ENCODE data around the gene CAPN10.
"Not testable (repeated sequence)": the region's sequence is repeated elsewhere in the genome, so short reads cannot be mapped to it uniquely, and the experiment has no call there.

CAPN10 gene

GRCh38 chr2:240613781-240614180 lies 27.2 kb downstream of the CAPN10 start:
- FAIRE-seq (peak; percentile 77), DNase-seq (ENCODE audit: insufficient read length) (no peak)
- TF ChIP-seq POLR2AphosphoS5 (IDR thresholded peaks at IDR 0.05; ENCODE audit: low read depth, low read length), result no peak

DNA sequence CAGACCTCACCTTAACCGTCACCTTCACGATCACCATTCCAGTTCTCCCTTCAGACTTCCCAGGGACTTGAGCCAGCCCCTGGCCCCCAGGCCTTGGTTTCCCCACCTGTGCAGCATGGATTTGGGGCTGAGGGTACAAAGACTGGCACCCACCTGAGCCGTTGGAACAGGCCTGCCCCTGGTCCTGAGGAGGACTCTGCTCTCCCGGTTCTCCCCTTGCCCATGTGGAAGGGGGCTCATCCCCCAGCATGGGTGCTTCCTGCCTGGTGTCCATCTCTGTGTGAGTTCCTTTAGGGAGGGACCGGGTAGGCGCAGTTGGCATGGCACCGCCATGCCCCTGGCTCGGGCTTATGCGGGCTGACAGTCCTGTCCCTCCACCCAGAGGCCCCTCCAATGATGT lies 27.9 kb downstream of the CAPN10 start:
- TF ChIP-seq POLR2A (IDR thresholded peaks at IDR 0.05; ENCODE audit: low read depth, low read length) (no peak), POLR2AphosphoS5 (IDR thresholded peaks at IDR 0.05; ENCODE audit: low read depth, low read length) (no peak), TAF1 (IDR thresholded peaks at IDR 0.05; ENCODE audit: borderline replicate concordance, low read depth, low read length) (no peak)
- FAIRE-seq, result no peak
- DNase-seq (ENCODE audit: insufficient read length), result no peak

- no peak for FAIRE-seq
- TF ChIP-seq POLR2A (IDR thresholded peaks at IDR 0.05; ENCODE audit: low read depth, low read length) (no peak), POLR2AphosphoS5 (IDR thresholded peaks at IDR 0.05; ENCODE audit: low read depth, low read length) (no peak), TAF1 (IDR thresholded peaks at IDR 0.05; ENCODE audit: borderline replicate concordance, low read depth, low read length) (no peak)
- no peak for DNase-seq (ENCODE audit: insufficient read length)
Measured at GRCh38 chr2:240615396-240615795, 28.9 kb downstream of the CAPN10 start.

DNA sequence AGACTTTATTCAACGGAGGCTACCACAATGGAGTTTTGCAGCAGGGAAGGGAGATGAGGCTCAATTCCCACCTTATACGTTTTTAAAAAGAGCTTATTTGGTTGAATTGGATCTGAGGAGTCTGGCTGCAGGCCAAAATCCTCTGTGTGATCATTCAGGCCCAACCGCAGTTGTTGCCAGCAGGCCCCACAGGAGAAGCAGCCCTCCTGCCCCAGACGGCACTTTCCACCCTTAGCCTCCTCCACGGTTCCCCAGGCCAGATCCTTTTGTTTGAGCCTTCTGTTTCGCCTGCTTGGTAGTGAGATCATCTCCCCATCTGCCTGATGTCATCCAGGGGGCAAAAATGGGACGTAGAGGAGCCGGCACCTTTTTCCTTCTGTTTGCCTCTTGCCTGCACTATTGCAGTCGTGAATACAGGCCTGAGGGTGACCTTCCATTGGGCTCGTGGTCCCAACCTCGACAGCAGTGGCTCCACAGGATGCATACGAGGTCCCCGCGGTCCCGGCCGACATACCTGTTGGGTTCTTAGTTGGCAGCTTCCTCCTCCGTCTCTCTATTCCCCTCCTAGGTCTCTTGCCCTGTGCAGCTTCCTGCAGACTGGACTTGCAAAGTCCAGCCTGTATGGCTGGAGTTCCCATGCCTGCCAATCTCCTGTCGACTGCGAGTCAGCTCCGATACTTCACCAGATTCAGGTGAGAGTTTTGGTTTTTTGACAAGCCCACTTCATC lies 29.4 kb downstream of the CAPN10 start:
- DNase-seq (ENCODE audit: insufficient read length) (no peak), FAIRE-seq (no peak)
- TF ChIP-seq POLR2AphosphoS5 (IDR thresholded peaks at IDR 0.05; ENCODE audit: low read depth, low read length), result no peak

DNA sequence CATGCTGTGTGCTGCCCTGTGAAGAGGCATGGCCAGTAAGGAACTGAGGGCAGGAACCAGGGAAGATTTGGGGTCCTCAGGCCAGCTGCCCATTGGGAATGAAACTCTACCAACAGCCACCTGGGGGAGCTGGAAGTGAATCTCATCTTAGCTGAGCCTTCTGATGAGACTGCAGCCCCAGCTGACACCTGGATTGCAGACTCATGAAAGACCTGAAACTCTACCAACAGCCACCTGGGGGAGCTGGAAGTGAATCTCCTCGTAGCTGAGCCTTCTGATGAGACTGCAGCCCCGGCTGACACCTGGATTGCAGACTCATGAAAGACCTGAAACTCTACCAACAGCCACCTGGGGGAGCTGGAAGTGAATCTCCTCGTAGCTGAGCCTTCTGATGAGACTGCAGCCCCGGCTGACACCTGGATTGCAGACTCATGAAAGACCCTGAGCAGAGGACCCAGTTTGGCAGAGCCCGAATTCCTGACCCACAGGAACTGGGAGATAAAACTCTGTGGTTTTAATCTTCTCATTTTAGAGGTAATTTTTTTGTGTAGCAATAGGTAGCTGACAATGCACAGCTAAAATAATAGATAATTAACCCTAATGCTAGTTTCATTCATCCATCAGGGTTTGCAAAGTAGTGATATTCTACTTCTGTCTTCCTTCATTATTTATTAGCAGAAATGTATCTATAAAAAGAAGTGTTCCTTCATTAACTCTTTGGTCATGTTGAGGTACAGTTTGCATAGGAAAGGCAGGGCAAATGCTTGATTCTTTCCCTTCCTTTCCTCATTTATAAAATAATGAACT lies 30.5 kb downstream of the CAPN10 start:
- not testable (repeated sequence) for FAIRE-seq; DNase-seq (ENCODE audit: insufficient read length)

DNA sequence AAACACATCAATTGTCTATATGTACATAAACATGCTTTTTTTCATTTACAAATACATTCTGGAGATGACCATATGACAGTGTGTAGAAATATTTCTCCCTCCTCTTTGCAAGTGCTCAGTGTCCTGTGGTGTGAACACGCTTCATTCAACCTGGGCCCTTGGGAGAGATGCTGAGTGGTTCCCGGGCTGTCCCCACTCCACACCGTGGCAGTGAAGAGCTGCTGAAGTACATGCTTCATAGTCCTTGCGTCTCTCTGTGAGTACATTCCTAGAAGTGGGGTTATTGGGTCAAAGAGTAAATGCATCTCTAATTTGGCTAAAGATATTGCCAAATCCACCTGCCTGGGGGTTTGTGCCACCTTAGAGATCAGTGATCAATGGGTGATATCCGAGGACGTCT lies 32.2 kb downstream of the CAPN10 start:
- FAIRE-seq (no peak), DNase-seq (ENCODE audit: insufficient read length) (no peak)
- TF ChIP-seq TAF1 (IDR thresholded peaks at IDR 0.05; ENCODE audit: borderline replicate concordance, low read depth, low read length), result no peak
- TF ChIP-seq POLR2A (IDR thresholded peaks at IDR 0.05; ENCODE audit: low read depth, low read length), result no peak
- no peak for TF ChIP-seq POLR2AphosphoS5 (IDR thresholded peaks at IDR 0.05; ENCODE audit: low read depth, low read length)

DNA sequence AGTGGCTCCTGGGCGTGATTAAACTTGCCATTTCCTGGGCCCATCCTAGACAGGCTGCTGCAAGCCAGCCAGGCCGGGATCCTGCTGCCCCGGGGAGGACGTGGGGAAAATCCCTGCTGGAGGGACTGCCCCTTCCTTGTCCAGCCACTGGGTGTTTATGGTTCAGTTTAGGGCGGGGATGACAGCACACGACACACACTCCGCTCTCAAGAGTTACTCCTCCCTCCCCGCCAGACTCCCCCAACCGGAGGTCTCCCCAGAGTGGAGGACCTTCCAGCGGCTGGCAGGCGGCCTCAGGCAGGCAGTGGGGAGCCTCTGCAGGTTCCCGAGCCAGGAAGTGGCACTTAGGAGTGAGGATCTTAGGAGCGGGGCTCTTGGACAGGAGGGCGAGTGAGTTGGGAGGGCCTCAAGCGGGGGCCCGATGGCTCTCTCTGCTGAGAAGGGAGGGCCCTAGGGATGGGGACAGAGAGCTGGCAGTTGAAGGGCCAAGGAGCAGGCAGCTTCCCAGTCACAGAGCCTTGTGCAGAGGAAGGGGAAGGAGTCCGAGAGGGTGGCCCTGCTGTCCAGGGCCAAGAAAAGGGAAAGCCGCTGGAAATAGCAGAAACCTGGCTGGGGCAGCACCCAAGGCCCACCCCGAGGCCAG lies 33.1 kb downstream of the CAPN10 start:
- FAIRE-seq, result no peak
- TF ChIP-seq POLR2AphosphoS5 (IDR thresholded peaks at IDR 0.05; ENCODE audit: low read depth, low read length), result no peak
- TF ChIP-seq TAF1 (IDR thresholded peaks at IDR 0.05; ENCODE audit: borderline replicate concordance, low read depth, low read length), result no peak
- no peak for TF ChIP-seq POLR2A (IDR thresholded peaks at IDR 0.05; ENCODE audit: low read depth, low read length)
- DNase-seq (ENCODE audit: insufficient read length), result no peak

DNA sequence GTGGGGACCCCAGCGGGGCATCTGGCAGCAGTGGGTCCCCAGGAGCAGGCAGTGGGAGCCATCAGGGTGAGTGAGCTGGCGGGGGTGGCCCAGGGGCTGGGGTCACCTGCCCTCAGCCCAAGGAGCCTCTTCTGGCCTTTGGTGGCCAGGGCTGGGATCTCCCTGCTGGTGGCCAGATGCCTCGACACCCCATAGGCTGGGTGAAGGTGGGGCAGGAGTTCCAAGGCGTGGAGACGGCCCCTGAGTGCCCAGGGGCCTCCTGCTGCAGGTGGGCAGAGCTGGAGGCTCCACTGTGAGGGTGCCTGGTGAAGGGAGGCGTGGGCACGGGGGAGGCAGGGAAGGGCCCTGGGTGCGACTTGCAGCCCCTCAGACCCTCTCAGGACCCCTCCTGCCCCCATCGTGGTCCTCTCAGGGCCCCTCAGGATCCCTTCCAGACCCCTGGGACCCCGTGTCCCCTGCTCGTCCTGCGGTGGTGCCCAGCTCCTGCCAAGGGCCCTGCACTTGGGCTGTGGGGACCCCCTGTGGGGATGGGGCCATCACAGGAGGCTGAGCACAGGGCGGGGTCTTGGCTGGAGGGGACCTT lies 33.7 kb downstream of the CAPN10 start:
- FAIRE-seq, result no peak
- DNase-seq (ENCODE audit: insufficient read length), result no peak
- TF ChIP-seq POLR2AphosphoS5 (IDR thresholded peaks at IDR 0.05; ENCODE audit: low read depth, low read length) (no peak), TAF1 (IDR thresholded peaks at IDR 0.05; ENCODE audit: borderline replicate concordance, low read depth, low read length) (no peak), POLR2A (IDR thresholded peaks at IDR 0.05; ENCODE audit: low read depth, low read length) (no peak)

- TF ChIP-seq POLR2AphosphoS5 (IDR thresholded peaks at IDR 0.05; ENCODE audit: low read depth, low read length), result no peak
- TF ChIP-seq TAF1 (IDR thresholded peaks at IDR 0.05; ENCODE audit: borderline replicate concordance, low read depth, low read length), result no peak
- TF ChIP-seq POLR2A (IDR thresholded peaks at IDR 0.05; ENCODE audit: low read depth, low read length), result no peak
- DNase-seq (ENCODE audit: insufficient read length), result no peak
- FAIRE-seq, result peak; percentile 9
Measured at GRCh38 chr2:240620859-240621258, 34.3 kb downstream of the CAPN10 start.

GRCh38 chr2:240622060-240622411 lies 35.5 kb downstream of the CAPN10 start:
- no peak for DNase-seq (ENCODE audit: insufficient read length)
- TF ChIP-seq POLR2A (IDR thresholded peaks at IDR 0.05; ENCODE audit: low read depth, low read length), result no peak
- no peak for TF ChIP-seq POLR2AphosphoS5 (IDR thresholded peaks at IDR 0.05; ENCODE audit: low read depth, low read length)
- no peak for TF ChIP-seq TAF1 (IDR thresholded peaks at IDR 0.05; ENCODE audit: borderline replicate concordance, low read depth, low read length)
- no peak for FAIRE-seq

- TF ChIP-seq POLR2A (IDR thresholded peaks at IDR 0.05; ENCODE audit: low read depth, low read length), result no peak
- TF ChIP-seq TAF1 (IDR thresholded peaks at IDR 0.05; ENCODE audit: borderline replicate concordance, low read depth, low read length), result no peak
- no peak for TF ChIP-seq POLR2AphosphoS5 (IDR thresholded peaks at IDR 0.05; ENCODE audit: low read depth, low read length)
- FAIRE-seq (no peak), DNase-seq (ENCODE audit: insufficient read length) (no peak)
Measured at GRCh38 chr2:240622531-240623235, 36.1 kb downstream of the CAPN10 start.

All from GM12892 (cell line).